ENCODE results near the gene GRM8. TPM values are rescaled to one million over a fixed set of nuclear protein-coding genes. Genes with fewer than 3 reads are reported as not detected.

Gene GRM8
- total RNA-seq, 6 experiments from 2014 or later: not detected

GRCh38 chr7:127250312-127251035, 2.3 kb downstream of the GRM8 start:
- DNase-seq: no peak
- TF ChIP-seq CTCF (IDR thresholded peaks at IDR 0.05): no peak
- peaks cover 30% of the 10 kb centered on the region for H3K27me3 Mint-ChIP-seq (ENCODE audit: insufficient read depth)

GRCh38 chr7:127245607-127246006, 7.1 kb downstream of the GRM8 start:
- peaks cover 14% of the 10 kb centered on the region for H3K27me3 Mint-ChIP-seq (ENCODE audit: insufficient read depth)

More at GRCh38 chr7:127250312-127251035, 2.3 kb downstream of the GRM8 start:
- Mint-ChIP-seq H3K36me3 (ENCODE audit: low read depth) (no peaks in the 10 kb centered on the region), H3K27ac (no peak overlapping the region), H3K4me3 (no peak overlapping the region), H3K9me3 (no peaks in the 10 kb centered on the region), H3K4me1 (ENCODE audit: low read depth) (peaks cover 6% of the 10 kb centered on the region; the same call in 1 of the 2 replicates)

GRCh38 chr7:127245002-127245401, 7.7 kb downstream of the GRM8 start:
- Mint-ChIP-seq H3K4me3 (no peak overlapping the region), H3K4me1 (ENCODE audit: low read depth) (no peaks in the 10 kb centered on the region), H3K9me3 (no peaks in the 10 kb centered on the region), H3K36me3 (ENCODE audit: low read depth) (no peaks in the 10 kb centered on the region), H3K27me3 (ENCODE audit: insufficient read depth) (peaks cover 12% of the 10 kb centered on the region), H3K27ac (no peak overlapping the region)
- DNase-seq: no peak
- TF ChIP-seq CTCF (IDR thresholded peaks at IDR 0.05): no peak

More at GRCh38 chr7:127245607-127246006, 7.1 kb downstream of the GRM8 start:
- no peak for DNase-seq
- Mint-ChIP-seq H3K4me1 (ENCODE audit: low read depth) (no peaks in the 10 kb centered on the region), H3K36me3 (ENCODE audit: low read depth) (no peaks in the 10 kb centered on the region), H3K9me3 (no peaks in the 10 kb centered on the region), H3K27ac (no peak overlapping the region), H3K4me3 (peak overlapping the region; percentile 50)
- TF ChIP-seq CTCF (IDR thresholded peaks at IDR 0.05): no peak

GRCh38 chr7:127239814-127240213, 12.9 kb downstream of the GRM8 start:
- Mint-ChIP-seq H3K4me3 (no peak overlapping the region), H3K9me3 (no peaks in the 10 kb centered on the region), H3K36me3 (ENCODE audit: low read depth) (no peaks in the 10 kb centered on the region), H3K4me1 (ENCODE audit: low read depth) (no peaks in the 10 kb centered on the region), H3K27me3 (ENCODE audit: insufficient read depth) (peaks cover 3% of the 10 kb centered on the region), H3K27ac (no peak overlapping the region)
- TF ChIP-seq CTCF (IDR thresholded peaks at IDR 0.05): no peak; the same call in 1 of the 2 replicates
- DNase-seq: no peak

GRCh38 chr7:127233630-127234029, 19.1 kb downstream of the GRM8 start:
- no peaks in the 10 kb centered on the region for H3K4me1 Mint-ChIP-seq (ENCODE audit: low read depth)
- H3K27me3 Mint-ChIP-seq (ENCODE audit: insufficient read depth): no peaks in the 10 kb centered on the region; the same call in 1 of the 2 replicates
- H3K4me3 Mint-ChIP-seq: no peak overlapping the region
- no peak overlapping the region for H3K27ac Mint-ChIP-seq
- no peaks in the 10 kb centered on the region for H3K36me3 Mint-ChIP-seq (ENCODE audit: low read depth)
- DNase-seq: no peak
- no peak for TF ChIP-seq CTCF (IDR thresholded peaks at IDR 0.05)
- H3K9me3 Mint-ChIP-seq: no peaks in the 10 kb centered on the region
